Activated T-cell treated with anti-CD3 and anti-CD28 coated beads for 48 hours (primary cell): ENCODE data around the gene PC.

Source experiments
- DNase-seq: peaks from one replicate; pipeline ENCODE4 v3.0.0-alpha.2; 2020; ENCODE audit warnings: low read depth

The PC gene

DNA sequence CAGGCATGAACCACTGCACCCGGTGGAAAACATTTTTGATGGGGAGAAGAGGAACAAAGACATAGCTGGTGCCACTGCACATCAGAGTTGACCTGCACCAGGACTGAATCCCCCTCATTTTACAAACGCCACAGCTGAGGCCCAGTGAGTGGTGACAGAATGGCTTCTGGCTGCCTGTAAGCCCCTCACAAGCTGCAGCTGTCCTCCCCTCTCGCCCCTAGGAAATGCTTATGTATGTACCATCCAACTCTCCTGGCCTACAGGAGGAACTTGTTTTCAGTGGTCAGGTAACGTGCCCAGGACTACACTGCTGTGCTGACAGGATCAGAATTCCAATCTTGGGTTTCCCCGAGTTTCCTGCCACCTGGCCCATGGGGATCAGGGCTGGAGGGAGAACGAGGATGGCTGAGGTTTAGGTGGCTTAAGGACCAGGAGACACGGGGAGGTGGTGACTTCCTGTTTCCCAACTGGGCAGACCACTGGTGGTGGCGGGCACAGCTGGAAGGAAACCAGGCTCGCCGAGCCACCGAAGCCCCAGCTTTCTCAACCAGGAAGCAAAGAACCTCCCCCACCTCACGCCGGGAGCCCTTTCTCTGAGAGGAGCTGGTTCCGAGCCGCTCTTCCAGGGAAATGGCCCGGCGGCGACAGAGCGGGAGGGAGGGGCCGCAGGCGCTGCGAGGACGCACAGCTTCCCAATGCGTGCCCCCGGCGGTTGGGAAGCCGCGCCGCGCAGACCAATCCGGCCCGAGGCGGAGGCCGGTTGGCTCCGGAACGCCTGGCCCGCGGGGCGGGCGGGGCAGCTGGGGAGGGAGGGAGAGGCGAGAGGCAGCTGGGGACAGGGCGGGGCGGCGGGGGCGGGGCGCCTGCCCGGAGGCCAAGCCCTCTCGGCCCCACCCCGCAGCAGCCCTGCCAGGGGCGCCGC, 102.3 kb downstream of the PC start:
- peak; percentile 88 for DNase-seq

DNA sequence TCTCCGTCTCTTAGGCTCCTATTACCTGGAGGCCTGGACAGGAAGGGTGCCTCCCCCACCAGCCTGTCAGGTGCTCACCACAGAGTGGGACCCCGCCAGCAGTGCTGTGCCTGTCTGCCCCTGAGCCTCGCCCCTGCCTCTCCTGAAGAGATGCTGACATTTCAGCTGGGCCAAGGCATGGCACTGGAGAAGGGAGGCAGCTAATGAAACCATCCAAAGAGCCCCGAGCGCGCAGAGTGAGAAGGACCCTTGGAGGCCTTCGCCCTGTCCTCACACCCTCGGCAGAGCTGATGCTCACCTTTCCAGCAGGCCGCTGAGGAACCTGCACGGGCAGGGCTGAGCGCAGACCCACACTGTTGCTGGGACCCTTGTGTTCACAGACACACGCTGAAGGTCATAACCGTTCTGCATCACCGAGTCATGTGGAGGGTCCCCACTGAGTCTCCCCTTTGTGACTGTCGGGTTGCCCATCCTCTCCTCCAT, 103.4 kb downstream of the PC start:
- no peak for DNase-seq

DNA sequence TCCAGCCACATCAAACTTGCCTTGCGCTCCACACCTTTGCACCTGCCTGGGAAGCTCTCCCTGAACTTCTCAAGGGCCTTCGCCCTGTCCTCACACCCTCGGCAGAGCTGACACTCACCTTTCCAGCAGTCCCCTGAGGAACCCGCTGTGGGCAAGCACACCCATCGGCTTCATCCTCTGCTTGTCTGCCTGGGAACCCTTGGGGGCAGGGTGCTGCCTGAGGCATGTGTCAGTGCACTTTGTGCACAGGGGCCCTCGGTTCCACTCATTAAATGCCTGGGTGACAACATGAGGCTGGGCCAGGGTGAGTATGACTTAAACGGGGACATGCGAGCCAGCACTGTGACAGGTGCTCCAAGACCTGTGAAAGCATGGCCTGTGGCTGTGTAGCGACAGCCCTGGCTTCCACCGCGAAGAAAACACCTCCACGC, 103.9 kb downstream of the PC start:
- DNase-seq = no peak

DNA sequence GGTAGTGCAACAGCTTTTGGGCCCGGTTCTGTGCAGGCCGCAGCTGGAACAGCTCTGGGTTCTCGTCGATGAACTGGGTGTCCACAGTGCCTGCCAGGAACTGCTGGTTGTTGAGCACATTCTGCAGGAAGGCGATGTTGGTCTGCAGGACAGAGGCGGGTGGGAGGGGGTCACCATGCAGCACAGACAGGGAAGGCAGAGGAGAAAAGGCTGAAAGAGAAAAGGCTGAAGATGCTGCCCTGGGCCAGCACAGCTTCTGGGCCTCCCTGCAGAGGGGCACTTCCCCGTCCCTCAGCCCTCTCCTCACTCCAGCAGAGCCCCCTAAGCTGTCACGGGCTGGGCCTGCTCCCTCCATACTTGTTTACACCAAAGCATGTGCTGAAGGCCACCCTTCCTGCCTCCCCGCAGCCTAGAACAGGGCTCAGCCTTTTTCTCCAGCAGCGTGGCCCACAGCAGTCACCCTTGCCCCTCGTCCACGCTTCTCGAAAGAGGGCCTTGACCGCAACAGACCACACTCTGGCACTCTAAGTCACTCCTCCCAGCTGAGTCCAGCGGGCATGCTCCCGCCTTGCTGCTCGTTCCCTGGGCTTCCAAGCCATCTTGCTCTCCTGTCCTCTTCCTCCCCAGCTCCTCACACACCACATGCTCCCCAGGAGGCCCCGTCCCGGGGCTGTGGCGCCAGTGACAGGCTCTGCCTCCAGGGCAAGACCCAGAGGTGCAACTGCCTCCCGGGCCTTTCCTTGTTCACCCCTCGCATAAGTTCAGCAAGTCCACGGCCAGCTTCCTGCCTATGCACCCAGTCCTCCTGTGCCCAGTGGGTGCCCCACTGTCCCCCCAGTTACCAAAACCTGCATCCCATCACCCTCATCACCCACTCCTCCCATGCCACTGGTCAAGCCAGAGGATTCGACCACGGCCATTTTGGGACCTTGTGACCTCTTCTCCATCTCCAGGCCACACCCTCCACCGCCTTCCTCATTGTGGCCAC, 104.6 kb downstream of the PC start:
- no peak for DNase-seq

DNA sequence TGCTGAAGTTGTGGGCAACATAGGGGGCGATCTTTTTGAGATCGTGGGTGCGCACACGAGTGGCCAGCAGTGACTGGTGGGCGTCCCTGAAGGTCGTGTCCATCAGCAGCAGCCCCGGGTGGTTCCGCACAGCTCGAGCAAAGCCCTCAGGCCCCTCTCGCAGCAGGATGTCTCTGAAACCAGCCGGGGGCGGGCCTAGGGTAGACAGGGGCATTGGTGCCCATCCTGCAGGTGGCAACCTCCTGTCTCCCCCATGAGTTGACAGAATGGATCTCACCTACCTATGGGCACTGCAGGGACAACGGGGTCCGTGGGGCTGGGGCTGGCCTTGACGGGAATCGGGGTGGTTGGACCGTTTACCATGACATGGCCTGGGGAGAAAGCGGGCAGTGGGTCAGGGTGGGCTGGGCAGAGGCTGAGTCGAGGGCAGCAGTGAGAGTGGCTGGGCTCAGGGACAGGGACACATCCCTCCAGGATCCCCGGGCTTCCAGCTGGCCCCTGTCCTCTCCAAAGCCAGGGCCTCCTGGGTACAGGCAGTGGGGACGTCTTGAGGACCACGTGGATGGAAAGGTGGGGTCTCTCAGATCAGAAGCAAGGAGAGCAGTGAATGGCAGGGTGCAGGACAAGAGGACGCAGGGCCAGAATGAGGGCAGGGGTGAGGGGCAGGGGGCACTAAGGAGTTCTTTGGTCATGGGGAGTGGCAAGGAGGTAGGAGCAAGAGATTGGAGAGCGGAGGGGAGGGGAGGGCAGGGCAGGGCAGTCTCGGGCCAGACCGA, 105.5 kb downstream of the PC start:
- no peak for DNase-seq

DNA sequence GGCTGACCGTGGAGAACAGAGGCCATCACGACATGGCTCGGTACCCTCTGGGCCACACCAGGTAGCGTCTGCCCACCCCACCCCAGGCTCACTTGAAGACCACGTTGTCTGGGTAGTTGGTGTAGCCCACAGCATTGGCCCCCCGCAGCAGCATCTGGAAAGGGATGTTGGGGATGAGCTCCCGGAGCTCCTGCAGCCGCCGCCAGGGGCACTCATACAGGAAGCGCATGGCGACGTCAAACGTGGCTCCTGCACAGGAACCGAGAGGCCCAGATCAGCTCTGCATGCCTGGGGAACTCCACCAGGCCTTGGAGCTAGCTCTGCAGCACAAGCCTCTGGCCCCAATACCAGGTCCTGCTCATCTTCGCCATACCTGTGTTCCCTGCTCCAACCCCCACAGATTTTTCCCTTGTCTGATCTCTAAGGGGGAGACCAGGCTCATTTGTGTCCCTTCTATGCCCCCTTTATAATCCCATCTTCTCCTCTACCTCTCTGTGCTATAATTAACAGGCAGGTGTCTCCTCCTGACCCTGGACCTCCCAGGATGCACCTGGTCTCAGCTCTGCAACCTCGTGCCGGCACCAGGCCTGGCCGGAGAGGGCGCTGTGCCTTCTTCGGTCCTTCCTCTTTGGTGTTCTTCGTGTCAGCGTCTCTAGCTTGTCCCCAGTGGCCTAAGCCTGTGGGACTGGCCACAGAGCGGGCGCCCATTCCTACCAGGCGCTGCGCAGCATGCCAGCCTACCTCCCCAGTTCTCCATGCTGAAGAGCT, 106.3 kb downstream of the PC start:
- DNase-seq = no peak

DNA sequence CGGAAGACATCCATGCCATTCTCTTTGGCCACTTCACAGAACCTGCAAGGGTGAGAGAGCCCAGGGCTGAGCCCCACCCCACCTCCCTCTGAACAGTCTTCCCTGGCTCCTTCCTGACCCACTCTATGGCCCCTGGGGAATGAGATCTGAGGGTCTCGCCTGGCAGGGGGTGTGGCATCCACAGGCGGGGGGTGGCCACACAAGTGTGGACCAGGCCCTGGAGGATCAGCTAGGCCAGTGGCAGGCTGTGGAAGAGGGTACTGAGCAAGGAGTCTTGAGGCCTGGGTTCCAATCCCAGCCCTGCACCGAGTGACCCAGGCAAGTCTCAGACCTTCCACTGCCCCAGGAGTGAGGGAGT, 107.0 kb downstream of the PC start:
- DNase-seq = no peak

DNA sequence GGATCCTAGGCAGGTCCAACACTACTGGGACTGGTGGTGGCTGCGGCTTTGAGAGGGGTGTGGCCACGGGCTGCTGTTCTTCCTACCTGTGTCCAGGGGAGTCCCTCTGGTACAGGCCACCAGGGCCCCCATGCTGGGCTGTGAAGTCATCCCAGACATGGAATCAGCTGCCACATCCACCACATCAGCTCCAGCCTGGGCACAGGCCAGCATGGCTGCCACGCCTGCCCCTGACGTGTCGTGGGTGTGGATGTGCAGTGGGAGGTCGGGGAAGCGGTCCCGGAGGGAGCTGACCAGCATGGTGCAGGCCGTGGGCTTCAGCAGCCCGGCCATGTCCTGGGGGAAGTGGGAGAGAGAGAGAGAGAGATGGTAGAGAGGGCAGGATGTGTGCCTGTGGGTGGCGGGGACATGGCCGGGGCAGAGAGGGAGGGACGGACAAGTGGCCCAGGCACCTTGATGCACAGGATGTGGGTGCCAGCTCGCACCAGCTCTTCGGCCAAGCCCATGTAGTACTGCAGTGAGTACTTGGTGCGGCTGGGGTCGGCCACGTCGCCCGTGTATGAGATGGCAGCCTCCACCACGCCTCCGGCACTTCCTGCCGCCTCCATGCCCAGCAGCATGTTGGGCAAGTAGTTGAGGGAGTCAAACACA, 107.5 kb downstream of the PC start:
- DNase-seq = no peak

DNA sequence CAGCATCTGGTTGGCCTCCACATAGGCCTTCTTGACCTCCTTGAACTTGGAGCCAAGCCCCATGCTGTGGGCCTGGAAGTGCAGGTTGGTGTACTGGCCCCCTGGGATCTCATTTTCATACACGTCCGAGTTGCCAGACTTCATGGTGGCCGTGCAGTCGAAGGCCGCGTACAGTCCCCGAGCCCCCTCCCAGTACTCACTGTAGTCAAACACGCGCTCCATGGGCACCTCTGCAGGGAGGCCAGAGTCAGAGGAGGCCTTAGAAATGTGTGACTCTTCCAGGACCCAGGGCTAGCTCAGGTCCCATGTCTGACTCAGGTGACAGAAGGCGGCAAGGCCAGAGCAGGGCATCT, 108.0 kb downstream of the PC start:
- no peak for DNase-seq

DNA sequence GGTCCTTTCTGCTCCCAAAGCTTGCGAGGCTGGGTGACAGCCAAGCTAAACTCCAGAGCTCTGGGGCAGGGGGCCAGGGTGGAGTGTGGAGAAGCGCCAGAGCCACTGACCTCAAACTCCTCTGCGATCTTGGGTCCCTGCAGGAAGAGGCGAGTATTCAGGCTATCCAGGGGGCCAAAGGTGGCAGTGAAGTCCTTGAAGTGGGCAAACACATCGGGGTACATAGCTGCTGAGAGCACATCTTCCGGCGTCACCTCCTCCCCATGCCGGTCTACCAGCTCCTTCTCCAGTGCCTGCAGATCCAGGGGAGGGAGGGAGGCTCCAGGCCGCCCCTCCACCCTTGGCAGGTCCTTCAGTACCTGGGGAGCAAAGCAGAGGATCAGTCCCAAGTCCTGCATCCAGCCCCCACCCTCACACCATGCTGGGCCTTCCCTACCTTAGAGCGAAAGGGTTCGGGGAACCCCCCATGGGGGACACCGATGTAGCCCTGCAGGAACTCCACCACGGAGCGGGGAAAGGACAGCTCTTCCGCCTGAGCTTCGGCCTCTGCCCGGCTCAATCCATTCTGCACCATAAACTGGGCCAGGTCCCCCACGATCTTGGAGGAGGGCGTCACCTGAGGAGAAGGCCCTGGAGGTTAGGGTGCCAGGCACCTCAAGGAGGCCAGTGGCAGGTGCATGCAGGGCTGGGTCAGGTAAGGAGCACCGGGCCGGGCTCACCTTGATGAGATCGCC, 108.5 kb downstream of the PC start:
- no peak for DNase-seq

DNA sequence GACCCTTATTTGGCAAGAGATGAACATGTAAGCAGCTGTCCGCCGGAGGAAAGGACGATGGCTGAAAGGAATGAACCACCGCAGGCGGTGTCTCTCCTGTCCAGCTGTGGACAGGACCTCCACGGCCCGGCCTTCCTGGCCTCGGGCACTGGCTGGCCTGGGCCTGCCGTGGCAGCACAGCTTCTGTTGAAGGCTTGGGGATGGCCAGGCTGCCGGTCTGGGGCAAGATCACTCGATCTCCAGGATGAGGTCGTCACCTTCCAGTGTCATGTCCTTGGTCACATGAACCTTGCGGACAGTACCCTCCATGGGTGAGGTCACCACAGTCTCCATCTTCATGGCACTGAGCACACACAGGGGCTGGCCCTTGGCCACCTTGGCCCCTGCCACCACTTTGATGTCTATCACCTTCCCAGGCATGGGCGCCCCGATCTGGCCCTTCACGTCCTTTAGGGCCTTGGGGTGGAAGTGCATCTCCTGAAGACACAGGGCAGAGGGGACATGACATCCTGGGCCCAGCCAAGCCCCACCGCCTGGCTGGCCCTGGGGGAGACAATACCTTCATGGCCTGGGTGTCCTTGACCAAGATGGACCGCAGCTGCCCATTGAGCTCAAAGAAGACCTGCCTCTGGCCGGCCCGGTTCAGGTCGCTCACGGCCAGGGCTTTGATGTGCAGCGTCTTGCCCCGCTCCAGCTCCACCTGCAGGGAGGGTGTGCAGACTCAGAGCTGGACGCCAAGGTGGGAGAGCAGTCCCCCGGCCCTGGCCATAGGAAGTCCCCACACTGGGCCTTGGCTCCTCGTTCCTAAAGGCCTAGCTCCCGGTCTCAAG, 109.3 kb downstream of the PC start:
- DNase-seq = no peak

DNA sequence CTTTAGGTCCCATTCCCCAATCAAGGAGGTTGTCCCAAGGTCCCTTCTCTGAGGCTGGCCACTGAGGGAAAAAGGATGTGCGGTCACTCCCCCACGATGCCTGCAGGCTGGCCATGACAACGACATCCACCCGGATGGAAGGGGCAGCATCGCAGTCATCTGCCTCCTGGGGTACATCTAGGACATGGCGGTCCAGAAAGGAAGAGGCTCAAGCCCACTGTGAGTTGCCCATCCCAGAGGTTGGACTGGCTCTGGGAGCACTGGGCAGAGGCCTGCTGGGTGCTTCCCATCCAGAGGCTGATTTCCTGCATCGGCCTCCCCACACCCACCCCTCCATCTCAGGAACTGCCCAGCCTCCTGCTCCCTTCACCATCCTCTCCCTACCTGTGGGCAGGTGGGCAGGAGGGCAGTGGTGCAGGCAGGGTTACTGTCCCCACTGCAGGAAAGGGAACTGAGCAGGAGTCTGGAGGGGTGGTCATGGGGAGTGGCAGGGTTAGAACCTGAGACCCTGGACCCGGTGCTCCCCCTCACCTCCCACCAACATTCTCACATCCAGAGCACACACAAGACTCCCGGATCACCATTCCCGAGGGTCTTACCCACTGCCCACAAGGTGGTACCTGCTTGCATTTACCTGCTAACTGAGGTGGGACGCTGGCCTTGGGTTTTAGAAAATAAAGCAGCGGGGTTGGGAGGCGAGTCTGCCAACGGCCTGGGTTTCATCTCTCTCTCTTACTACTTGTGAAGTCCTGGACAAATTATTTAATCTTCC, 110.5 kb downstream of the PC start:
- no peak for DNase-seq

DNA sequence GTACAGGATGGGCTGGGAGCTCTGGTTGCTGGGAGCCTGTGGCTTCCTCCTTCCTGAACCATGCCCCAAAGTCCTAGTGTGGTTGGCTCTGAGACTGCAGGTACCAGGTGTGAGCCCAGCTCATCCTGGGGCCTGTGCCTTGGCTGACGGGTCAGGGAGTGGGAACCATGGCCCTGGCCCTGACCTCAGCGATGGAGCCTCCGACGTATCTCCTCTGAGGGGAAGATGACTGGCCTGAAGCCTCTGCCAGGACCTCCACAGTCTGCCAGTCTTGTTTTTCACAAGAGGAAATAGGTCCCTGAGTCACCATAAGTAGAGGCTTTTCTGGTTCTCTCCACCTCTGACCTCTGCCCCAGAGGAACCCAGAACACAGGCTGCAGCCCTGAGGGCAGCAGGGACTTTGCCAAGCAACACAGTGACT, 111.5 kb downstream of the PC start:
- no peak for DNase-seq

DNA sequence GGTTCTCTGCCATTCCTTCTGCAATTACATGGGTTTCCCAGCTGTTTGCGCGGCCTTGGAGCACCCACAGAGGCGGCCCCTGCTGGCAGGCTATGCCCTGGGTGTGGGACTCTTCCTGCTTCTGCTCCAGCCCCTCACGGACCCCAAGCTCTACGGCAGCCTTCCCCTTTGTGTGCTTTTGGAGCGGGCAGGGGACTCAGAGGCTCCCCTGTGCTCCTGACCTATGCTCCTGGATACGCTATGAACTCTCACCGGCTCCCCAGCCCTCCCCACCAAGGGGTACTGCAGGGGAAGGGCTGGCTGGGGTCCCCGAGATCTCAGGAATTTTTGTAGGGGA, 112.3 kb downstream of the PC start:
- DNase-seq = no peak

DNA sequence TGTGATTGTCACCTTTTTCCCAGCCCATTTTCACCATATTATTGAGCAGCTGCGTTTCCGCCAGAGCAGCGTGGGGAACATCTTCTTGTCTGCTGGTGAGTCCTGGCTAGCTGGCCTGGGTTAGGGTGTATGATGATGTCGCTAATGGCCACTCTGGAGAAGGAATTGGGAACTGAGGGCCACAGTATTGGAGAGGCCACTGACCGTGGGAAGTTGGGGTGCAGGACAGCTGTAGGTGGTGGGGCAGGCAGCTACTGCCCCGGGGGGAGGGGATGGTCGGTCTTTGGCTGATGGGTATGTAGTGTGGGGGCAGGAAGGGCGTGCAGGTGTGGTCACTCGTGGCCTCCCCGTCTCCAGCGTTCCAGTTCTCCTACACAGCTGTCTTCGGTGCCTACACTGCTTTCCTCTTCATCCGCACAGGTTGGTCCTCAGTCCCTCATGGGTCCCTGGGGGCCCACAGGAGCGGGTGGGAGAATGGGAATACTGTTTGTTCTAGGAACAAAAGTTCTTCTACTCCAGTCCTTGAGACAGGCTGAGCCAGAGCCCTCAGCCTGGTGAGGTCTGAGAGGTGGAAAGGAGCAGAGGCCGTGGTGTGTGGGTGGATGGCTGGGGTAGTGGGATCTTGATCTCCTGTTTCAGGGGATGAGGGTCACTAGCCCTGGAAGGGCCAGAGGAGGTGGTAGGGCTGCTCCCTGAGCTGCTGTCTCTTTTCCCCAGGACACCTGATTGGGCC, 112.9 kb downstream of the PC start:
- DNase-seq = no peak

DNA sequence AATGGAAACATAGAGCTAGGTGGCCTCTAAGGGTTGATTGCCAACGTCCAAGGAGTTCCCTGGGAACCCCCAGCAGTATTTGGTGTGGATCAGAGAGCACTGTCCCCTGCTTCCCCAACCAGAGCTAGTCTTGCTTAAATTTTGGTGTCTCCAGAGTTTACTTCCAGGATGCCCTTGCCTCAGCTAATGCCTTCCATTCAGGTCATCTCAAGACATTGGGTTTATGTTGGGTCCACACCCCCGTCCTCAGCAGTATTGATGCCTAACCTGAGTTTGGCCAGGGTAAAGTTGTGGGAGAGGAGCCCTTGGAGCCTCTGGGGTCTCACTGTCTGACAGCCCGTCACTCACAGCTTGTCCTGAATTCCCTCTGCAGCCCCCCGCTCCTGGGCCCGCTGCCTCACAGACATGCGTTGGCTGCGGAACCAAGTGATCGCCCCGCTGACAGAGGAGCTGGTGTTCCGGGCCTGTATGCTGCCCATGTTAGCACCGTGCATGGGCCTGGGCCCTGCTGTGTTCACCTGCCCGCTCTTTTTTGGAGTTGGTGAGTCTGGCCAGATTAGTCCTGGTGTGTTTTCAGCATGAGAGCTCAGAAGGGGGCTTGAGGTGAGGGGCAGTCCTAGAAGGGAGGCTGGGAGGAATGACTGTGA, 113.6 kb downstream of the PC start:
- no peak for DNase-seq

DNA sequence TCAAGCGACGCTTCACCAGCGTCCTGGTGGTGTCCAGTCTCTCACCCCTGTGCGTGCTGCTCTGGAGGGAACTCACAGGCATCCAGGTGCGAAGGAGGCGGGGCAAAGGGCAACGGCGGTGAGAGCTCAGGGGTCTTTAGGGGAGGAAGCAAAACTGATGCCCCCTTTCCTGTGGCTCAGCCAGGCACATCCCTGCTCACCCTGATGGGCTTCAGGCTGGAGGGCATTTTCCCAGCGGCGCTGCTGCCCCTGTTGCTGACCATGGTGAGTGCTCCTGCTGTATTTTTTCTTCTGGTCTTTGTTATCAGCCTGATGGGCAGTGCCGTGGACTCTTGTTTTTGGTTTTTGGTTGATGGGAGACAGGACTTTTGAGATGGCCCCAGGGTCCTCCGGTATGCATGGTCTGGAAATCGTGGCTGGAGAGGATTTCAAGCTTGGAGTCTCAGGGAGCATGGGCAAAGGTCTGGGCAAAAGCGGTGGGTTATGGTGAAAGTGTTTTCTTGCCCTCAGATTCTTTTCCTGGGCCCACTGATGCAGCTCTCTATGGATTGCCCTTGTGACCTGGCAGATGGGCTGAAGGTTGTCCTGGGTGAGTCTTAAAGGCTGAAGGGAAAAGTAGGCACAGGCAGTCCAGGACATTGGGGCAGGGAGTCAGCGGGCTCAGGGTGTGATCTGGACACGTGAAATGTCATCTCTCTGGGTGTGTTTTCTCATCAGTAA, 114.2 kb downstream of the PC start:
- no peak for DNase-seq
